Activated CD4-positive, alpha-beta T cell treated with anti-CD3 and anti-CD28 coated beads for 36 hours (primary cell): ENCODE data around the gene AGAP3. TPM values are rescaled to one million over a fixed set of nuclear protein-coding genes. Genes with fewer than 3 reads are reported as not detected.

Source experiments
- ATAC-seq: fragments of 200-7000 bp; cut with Tn5 transposase; one replicate; pipeline ENCODE4 v1.10.0; 2021; ENCODE audit warnings: mild to moderate bottlenecking, moderate library complexity
- CTCF ChIA-PET: fragments of 350-600 bp; sonication (Branson Sonifier 250); formaldehyde crosslinking; loops from one replicate; lab custom pipeline; 2021; ENCODE audit warnings: antibody characterized with exemption; lab: Charles Lee
- POLR2A ChIA-PET: fragments of 350-600 bp; sonication (Branson Sonifier 250); formaldehyde crosslinking; loops from one replicate; lab custom pipeline; 2021; ENCODE audit warnings: antibody characterized with exemption, inconsistent platforms; lab: Charles Lee
- DNase-seq: peaks from one replicate; pipeline ENCODE4 v3.0.0-alpha.2; 2020
- H3K27ac Mint-ChIP-seq: one replicate; pipeline ENCODE4 v1.8.0; 2021; ENCODE audit warnings: mixed read lengths
- H3K27me3 Mint-ChIP-seq: one replicate; pipeline ENCODE4 v1.8.0; 2021; ENCODE audit warnings: mixed read lengths
- H3K36me3 Mint-ChIP-seq: one replicate; pipeline ENCODE4 v1.8.0; 2021; ENCODE audit warnings: low read depth, mixed read lengths
- H3K4me1 Mint-ChIP-seq: one replicate; pipeline ENCODE4 v1.8.0; 2021; ENCODE audit warnings: mixed read lengths
- H3K4me3 Mint-ChIP-seq: one replicate; pipeline ENCODE4 v1.8.0; 2021; ENCODE audit warnings: mild to moderate bottlenecking, moderate library complexity, mixed read lengths
- H3K9me3 Mint-ChIP-seq: one replicate; pipeline ENCODE4 v1.8.0; 2021; ENCODE audit warnings: low read depth, mixed read lengths
- intact Hi-C, 2 experiments: fragments of 100-400 bp; cut with DNase I in 1 of 2; cut with micrococcal nuclease in 1 of 2; formaldehyde crosslinking; loops; one replicate each; pipeline versions ENCODE4 v1.14.2 to v1.15.1; 2022 to 2024; cut with DNase I, micrococcal nuclease
- total RNA-seq, 2 experiments: library from RNA; stranded (reverse); gene quantifications; one replicate each; pipeline ENCODE4 v1.2.3, GENCODE V29; 2021

The AGAP3 gene
- total RNA-seq, 2 experiments from 2014 or later = 29.4 to 33.2 TPM

GRCh38 chr7:151082141-151083070 is 3.9 kb upstream of the AGAP3 start:
- H3K4me3 Mint-ChIP-seq = peak overlapping the region; percentile 94
- peaks cover 7% of the 10 kb centered on the region for H3K27me3 Mint-ChIP-seq
- H3K27ac Mint-ChIP-seq = peak overlapping the region; percentile 94
- CTCF ChIA-PET = interaction anchor here (0.6 to 1.2 kb wide), 3 partner anchors 12 to 567 kb away, joined by 3 read pairs; no protein-coding TSS in a partner anchor
- DNase-seq (no peak), ATAC-seq (no peak)
- intact Hi-C loops = loop anchor here (1.0 to 10.0 kb wide), 7 partner anchors 54 to 1368 kb away; partner anchors contain the start of genes ABCB8 (in 1 of the 2), ABCF2 (in 1 of the 2), GIMAP4 (in 1 of the 2) and GIMAP7 (in 1 of the 2)
- POLR2A ChIA-PET = no interaction called here
- H3K9me3 Mint-ChIP-seq = no peaks in the 10 kb centered on the region
- peaks cover 46% of the 10 kb centered on the region for H3K4me1 Mint-ChIP-seq
- peaks cover 17% of the 10 kb centered on the region for H3K36me3 Mint-ChIP-seq

DNA sequence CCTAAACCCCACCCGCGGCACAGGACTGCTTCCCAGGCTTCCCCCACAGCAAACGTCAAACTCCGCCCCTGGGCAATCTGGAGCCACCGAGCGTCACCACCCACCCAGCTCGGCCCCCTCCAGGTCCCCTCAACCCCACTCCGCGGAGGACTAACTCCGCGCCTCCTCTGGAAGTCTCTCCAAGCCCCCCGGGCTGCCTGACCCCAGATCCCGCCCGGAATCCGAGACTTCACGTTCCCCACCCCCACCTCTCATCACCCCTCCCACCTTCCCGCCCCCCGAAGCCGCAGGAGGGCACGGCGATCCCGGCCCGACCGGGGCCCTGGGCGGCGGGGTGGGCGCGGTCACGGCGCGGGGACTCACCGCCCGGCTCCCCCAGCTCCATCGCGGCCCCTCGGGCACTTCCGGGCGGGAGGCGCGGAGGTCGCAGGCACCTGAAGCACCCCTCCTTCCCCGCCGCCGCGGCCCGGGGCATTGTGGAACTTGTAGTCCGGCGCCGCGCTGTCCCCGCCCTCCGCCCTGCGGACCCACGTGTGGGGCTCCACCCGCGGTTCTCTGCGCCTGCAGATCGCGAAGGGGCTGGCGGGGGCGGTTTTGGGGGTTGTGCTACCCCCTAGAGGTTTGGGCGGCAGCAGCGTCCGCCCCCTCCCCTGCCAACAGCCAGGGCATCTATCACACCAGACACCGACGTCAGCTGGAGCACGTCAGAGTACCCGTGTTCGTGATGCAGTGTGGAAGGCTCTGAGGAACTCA is 3.0 kb upstream of the AGAP3 start, which contains the start of gene TMUB1:
Gene TMUB1, minus strand, starts transcription at position 423 of the 753 bp plus-strand sequence. CDS start 930 bp downstream, outside the sequence.
- intact Hi-C loops = loop anchor here (1.0 to 10.0 kb wide), 7 partner anchors 55 to 1368 kb away; partner anchors contain the start of genes ABCB8 (in 1 of the 2), ABCF2 (in 1 of the 2), GIMAP4 (in 1 of the 2) and GIMAP7 (in 1 of the 2)
- Mint-ChIP-seq H3K4me1 (peaks cover 48% of the 10 kb centered on the region), H3K27me3 (peaks cover 7% of the 10 kb centered on the region), H3K36me3 (peaks cover 13% of the 10 kb centered on the region), H3K27ac (peak within 1 kb of the TSS; percentile 94), H3K9me3 (no peaks in the 10 kb centered on the region), H3K4me3 (peak within 1 kb of the TSS; percentile 94)
- ChIA-PET POLR2A (no interaction called here), CTCF (interaction anchor here (0.6 to 1.2 kb wide), 4 partner anchors 11 to 568 kb away, joined by 3 read pairs; no protein-coding TSS in a partner anchor)
- DNase-seq = peak; percentile 90
- ATAC-seq = peak; percentile 57

- intact Hi-C loops = loop anchor here (1.0 to 10.0 kb wide), 7 partner anchors 55 to 1369 kb away; partner anchors contain the start of genes ABCB8 (in 1 of the 2), ABCF2 (in 1 of the 2), GIMAP4 (in 1 of the 2) and GIMAP7 (in 1 of the 2)
- H3K27ac Mint-ChIP-seq = no peak overlapping the region
- DNase-seq (no peak), ATAC-seq (no peak)
- ChIA-PET POLR2A (no interaction called here), CTCF (interaction anchor here (0.6 to 1.9 kb wide), 4 partner anchors 10 to 360 kb away, joined by 3 to 6 read pairs (median 4); no protein-coding TSS in a partner anchor)
- H3K4me3 Mint-ChIP-seq = peak overlapping the region; percentile 94
- H3K27me3 Mint-ChIP-seq = peaks cover 7% of the 10 kb centered on the region
- no peaks in the 10 kb centered on the region for H3K9me3 Mint-ChIP-seq
- peaks cover 48% of the 10 kb centered on the region for H3K4me1 Mint-ChIP-seq
- peaks cover 12% of the 10 kb centered on the region for H3K36me3 Mint-ChIP-seq
Observed at GRCh38 chr7:151083824-151084160, 2.5 kb upstream of the AGAP3 start.

GRCh38 chr7:151085329-151085690 is 965 bp upstream of the AGAP3 start:
- CTCF ChIA-PET = interaction anchor here (0.6 to 1.9 kb wide), 11 partner anchors 9 to 1611 kb away, joined by 3 to 5 read pairs (median 4); partner anchors contain the start of gene SLC4A2
- H3K9me3 Mint-ChIP-seq = no peaks in the 10 kb centered on the region
- peak overlapping the region; percentile 58 for H3K27ac Mint-ChIP-seq
- peak overlapping the region; percentile 77 for H3K4me3 Mint-ChIP-seq
- peaks cover 43% of the 10 kb centered on the region for H3K4me1 Mint-ChIP-seq
- H3K27me3 Mint-ChIP-seq = peaks cover 7% of the 10 kb centered on the region
- POLR2A ChIA-PET = interaction anchor here (1.0 kb wide), 1 partner anchor 93 kb away, joined by 3 read pairs; no protein-coding TSS in a partner anchor
- DNase-seq (no peak), ATAC-seq (no peak)
- peaks cover 4% of the 10 kb centered on the region for H3K36me3 Mint-ChIP-seq
- intact Hi-C loops = loop anchor here in 1 of 2 experiments (10.0 kb wide), 2 partner anchors 571 to 1371 kb away; partner anchors contain the start of gene GIMAP7

GRCh38 chr7:151086802-151087244 is 548 bp downstream of the AGAP3 start:
- ChIA-PET POLR2A (no interaction called here), CTCF (interaction anchor here (0.5 kb wide), 1 partner anchor 67 kb away, joined by 3 read pairs; no protein-coding TSS in a partner anchor)
- no peaks in the 10 kb centered on the region for H3K9me3 Mint-ChIP-seq
- peaks cover 38% of the 10 kb centered on the region for H3K4me1 Mint-ChIP-seq
- peak overlapping the region; percentile 81 for H3K4me3 Mint-ChIP-seq
- H3K27me3 Mint-ChIP-seq = peaks cover 7% of the 10 kb centered on the region
- H3K36me3 Mint-ChIP-seq = peaks cover 4% of the 10 kb centered on the region
- intact Hi-C loops = loop anchor here in 1 of 2 experiments (1.0 to 10.0 kb wide), 5 partner anchors 24 to 1372 kb away; partner anchors contain the start of genes ABCB8 and GIMAP7
- peak; percentile 65 for DNase-seq
- H3K27ac Mint-ChIP-seq = peak overlapping the region; percentile 84
- no peak for ATAC-seq

GRCh38 chr7:151087245-151088018 is 1.2 kb downstream of the AGAP3 start:
- ChIA-PET POLR2A (no interaction called here), CTCF (interaction anchor here (0.5 to 1.5 kb wide), 5 partner anchors 9 to 157 kb away, joined by 3 to 6 read pairs (median 4); partner anchors contain the start of gene ABCB8)
- Mint-ChIP-seq H3K4me3 (peak overlapping the region; percentile 81), H3K4me1 (peaks cover 33% of the 10 kb centered on the region), H3K27ac (peak overlapping the region; percentile 84), H3K36me3 (peaks cover 4% of the 10 kb centered on the region), H3K27me3 (peaks cover 7% of the 10 kb centered on the region), H3K9me3 (no peaks in the 10 kb centered on the region)
- ATAC-seq = peak; percentile 37
- DNase-seq = peak; percentile 63
- intact Hi-C loops = loop anchor here in 1 of 2 experiments (1.0 to 10.0 kb wide), 5 partner anchors 24 to 1373 kb away; partner anchors contain the start of genes ABCB8 and GIMAP7

DNA sequence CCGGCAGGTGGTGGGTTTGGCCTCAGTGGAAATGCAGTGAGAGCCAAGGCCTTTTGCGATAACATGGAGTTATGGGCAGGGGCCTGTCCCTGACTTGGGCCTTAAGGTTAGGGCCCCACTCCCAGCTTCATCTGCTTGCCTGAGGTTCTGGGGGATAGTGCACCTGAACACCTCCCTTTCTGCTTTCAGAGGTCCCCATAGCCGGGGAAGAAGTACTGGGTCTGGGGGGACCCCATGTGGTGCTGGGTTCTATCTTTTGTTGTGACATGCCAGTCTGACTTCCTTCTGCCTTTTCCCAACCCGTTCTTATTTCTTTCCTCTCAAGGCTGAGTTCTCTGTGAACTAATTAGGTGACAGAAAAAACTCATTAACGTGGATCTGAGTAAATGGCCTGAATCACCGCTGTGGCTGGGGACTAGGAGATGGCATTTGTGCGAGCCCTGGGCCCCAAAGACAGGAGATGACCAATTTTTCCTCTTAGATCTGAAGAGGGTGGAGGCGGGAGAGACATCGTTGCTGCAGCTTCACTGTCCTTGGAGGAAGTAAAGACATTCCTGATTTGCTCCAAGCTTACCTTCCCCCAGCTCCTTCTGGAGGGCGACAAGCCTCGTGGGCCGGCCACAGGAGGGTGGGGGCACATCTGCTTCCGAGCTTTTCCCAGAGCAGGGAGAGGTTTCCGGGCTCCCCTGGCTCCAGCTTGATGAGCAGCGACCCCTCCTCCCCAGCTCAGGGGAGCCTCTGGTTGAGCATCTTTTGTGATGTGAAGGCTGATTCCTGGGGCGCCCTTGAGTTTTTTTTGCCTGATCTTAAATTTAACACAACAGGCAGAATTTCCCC is 2.0 kb downstream of the AGAP3 start:
- POLR2A ChIA-PET = no interaction called here
- Mint-ChIP-seq H3K9me3 (no peaks in the 10 kb centered on the region), H3K4me1 (peaks cover 29% of the 10 kb centered on the region), H3K27me3 (peaks cover 7% of the 10 kb centered on the region), H3K4me3 (peak overlapping the region; percentile 81), H3K27ac (peak overlapping the region; percentile 24), H3K36me3 (no peaks in the 10 kb centered on the region)
- intact Hi-C loops = loop anchor here in 1 of 2 experiments (10.0 kb wide), 2 partner anchors 573 to 1373 kb away; partner anchors contain the start of gene GIMAP7
- ATAC-seq = no peak
- DNase-seq = no peak
- CTCF ChIA-PET = interaction anchor here (0.6 to 2.6 kb wide), 10 partner anchors 8 to 156 kb away, joined by 3 to 17 read pairs (median 4); partner anchors contain the start of gene ABCB8

- Mint-ChIP-seq H3K27ac (peak overlapping the region; percentile 16), H3K4me1 (peaks cover 29% of the 10 kb centered on the region), H3K36me3 (no peaks in the 10 kb centered on the region), H3K4me3 (peak overlapping the region; percentile 81), H3K27me3 (peaks cover 7% of the 10 kb centered on the region), H3K9me3 (no peaks in the 10 kb centered on the region)
- ChIA-PET CTCF (interaction anchor here (0.6 to 2.6 kb wide), 9 partner anchors 22 to 130 kb away, joined by 3 to 17 read pairs (median 3); partner anchors contain the start of gene ABCB8), POLR2A (interaction anchor here (0.6 kb wide), 1 partner anchor 8 kb away, joined by 3 read pairs; the partner anchor contains the start of gene FASTK)
- ATAC-seq (no peak), DNase-seq (peak; percentile 30)
- intact Hi-C loops = loop anchor here in 1 of 2 experiments (10.0 kb wide), 2 partner anchors 574 to 1374 kb away; partner anchors contain the start of gene GIMAP7
Observed at GRCh38 chr7:151088856-151089699, 2.8 kb downstream of the AGAP3 start.
